Urinary bladder (tissue), 4 donors: ENCODE results near the gene OR2AG2. TPM values are rescaled to one million over a fixed set of nuclear protein-coding genes. Genes with fewer than 3 reads are reported as not detected.
"Not testable (repeated sequence)": the region's sequence is repeated elsewhere in the genome, so short reads cannot be mapped to it uniquely, and the experiment has no call there.

Experiments
- DNase-seq: peaks from one replicate; pipeline ENCODE4 v3.0.0-alpha.2; 2015; ENCODE audit errors: extremely low spot score
- H3K27ac ChIP-seq: one replicate; pipeline ENCODE4 v1.5.1; 2013; ENCODE audit warnings: low read depth, mild to moderate bottlenecking, moderate library complexity
- H3K36me3 ChIP-seq: one replicate; pipeline ENCODE4 v1.6.1; 2013; ENCODE audit warnings: mild to moderate bottlenecking, moderate library complexity; ENCODE audit not compliant: insufficient read depth
- H3K4me1 ChIP-seq: one replicate; pipeline ENCODE4 v1.6.1; 2013; ENCODE audit warnings: mild to moderate bottlenecking, moderate library complexity; ENCODE audit not compliant: insufficient read depth
- H3K4me3 ChIP-seq: one replicate; pipeline ENCODE4 v1.5.1; 2013; ENCODE audit warnings: low read depth, low read length
- WGBS: extraction: QIAGEN DNeasy Blood & Tissue Kit; methylation state at CpG from one replicate; pipeline ENCODE4 v1.1.7; 2013; 5-methylcytosine and 5-hydroxymethylcytosine counted together
- polyA plus RNA-seq: library from polyadenylated mRNA; stranded (reverse); fragments of 200-250 nt; gene quantifications from one replicate; pipeline ENCODE4 v1.2.3, GENCODE V29; 2013
- total RNA-seq: library from RNA; depleted of rRNA; stranded (reverse); fragments of >200 nt; gene quantifications from one replicate; pipeline ENCODE4 v1.2.3, GENCODE V29; 2014
- donor health status: healthy with polysubstance abuse.
- donor health status: healthy.

The OR2AG2 gene, protein sequence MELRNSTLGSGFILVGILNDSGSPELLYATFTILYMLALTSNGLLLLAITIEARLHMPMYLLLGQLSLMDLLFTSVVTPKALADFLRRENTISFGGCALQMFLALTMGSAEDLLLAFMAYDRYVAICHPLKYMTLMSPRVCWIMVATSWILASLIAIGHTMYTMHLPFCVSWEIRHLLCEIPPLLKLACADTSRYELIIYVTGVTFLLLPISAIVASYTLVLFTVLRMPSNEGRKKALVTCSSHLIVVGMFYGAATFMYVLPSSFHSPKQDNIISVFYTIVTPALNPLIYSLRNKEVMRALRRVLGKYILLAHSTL
- total RNA-seq = 0.26 TPM
- polyA plus RNA-seq = 0.03 TPM

DNA sequence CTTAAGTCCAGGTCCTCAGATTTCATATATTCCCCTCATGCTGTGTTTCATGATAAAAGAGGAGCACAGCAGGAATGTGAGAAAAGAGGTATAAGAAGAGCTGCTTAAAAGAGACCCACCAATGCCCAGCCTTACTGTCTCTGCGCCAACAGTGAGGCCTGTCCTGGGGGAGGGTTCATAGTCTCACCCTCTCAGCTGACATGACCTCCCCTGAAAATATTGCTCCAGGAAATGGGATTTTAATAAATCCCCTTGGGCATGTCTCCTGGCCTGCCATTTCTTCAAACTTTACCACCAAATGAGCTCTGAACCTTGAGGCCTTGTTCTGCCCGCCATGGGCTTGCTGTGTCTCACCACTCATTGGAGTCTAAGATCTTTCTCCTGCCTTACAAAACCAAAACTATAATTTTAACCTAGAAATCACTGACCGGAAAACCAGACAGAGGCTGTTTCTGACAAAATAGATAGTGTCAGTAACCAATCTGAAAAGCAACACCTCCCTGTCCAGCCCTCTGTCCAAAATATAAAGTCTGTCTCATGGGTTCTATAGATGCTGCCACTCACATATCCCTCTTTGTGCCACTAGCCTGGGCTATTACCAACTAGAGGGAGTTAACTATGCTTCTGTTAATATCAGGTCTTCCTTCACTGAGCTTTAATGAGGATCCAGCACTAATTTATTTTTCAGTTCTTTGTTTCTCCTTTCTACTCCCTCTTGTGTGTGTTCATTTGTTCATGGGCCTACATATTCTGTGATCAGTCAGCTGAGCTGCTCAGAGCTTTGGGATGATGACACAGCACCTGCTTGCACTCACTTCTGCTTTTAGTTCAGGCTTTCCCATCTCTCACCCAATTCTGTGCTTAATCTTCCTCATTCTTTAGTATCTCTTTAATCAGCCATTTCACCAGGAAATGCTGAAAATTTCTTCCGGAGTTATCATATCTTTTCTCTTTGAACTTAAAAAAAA, at the start of gene OR2AG2:
OR2AG2 (minus strand) TSS at position 51 of the 968 bp plus-strand sequence. CDS start 3,019 bp downstream, outside the sequence.
- DNase-seq = no peak
- Histone ChIP-seq H3K27ac (no peak within 1 kb of the TSS), H3K4me1 (no peaks in the 10 kb centered on the region), H3K4me3 (no peak within 1 kb of the TSS), H3K36me3 (no peaks in the 10 kb centered on the region)
- WGBS = 60% methylated on average over 4 of the region's 4 CpGs

DNA sequence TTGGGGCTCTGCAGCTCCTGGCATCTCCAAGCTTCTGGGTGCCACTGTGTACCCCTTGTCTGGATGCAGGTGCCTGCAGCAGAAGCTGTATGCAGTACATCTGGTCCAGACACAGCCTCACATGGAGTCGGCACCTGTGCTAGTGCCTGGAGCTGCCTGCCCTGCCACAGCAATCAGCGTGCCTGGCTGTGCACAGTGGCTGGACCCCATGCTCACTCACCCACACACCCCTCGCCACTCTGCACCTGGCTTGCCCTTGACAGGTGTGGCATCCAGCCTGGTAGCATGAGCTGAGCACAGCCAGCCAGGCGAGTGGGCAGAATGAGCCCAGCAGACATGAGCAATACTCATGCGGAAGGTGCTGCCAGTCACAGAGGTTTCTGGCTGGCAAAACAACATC, 47.2 kb upstream of the OR2AG2 start:
- Histone ChIP-seq H3K36me3 (no peaks in the 10 kb centered on the region), H3K4me1 (no peaks in the 10 kb centered on the region), H3K4me3 (no peak overlapping the region), H3K27ac (no peak overlapping the region)
- 91% methylated on average over 5 of the region's 5 CpGs for WGBS
- no peak for DNase-seq

DNA sequence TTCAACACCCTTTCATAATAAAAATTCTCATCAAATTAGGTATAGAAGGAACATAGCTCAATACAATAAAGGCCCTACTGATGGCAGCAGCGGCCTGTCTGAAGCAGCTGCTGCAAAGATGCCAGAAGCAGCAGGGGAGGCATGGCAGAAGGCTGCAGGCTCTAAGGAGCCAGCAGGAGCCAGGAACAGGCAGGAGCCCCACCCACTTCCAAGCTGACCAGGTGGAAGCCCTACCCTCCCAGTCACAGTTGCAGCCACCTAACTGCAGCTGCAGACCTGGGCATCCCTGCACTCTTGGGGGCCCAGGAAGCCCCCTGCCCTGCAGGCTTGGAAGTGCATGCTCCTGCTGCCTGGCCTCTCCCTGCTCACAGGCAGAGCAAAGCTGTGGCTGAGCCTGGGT, 45.9 kb upstream of the OR2AG2 start:
- DNase-seq = no peak
- whole genome bisulfite sequencing = 55% methylated on average over 1 of the region's 1 CpG
- Histone ChIP-seq H3K4me3 (no peak overlapping the region), H3K27ac (no peak overlapping the region), H3K4me1 (no peaks in the 10 kb centered on the region), H3K36me3 (no peaks in the 10 kb centered on the region)

DNA sequence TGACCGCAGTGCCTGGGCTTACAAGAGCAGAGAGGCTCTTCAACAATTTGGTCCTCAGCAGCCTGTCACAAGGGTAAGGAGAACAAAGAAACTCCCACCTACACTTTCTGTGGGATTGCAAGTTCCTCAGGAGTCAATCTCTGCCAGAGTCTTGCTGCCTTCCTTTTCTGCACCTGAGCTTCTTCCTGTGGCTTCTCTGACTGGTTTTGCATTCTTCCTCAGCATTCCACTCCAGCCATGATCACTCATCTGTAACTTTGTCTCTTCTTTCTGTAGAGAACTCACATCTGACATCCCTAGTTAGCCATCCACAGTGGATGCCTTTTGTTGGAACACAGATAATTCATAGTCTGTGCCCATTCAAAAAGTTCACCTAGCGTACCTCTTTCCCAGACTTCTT, 41.9 kb upstream of the OR2AG2 start:
- Histone ChIP-seq H3K27ac (no peak overlapping the region), H3K36me3 (no peaks in the 10 kb centered on the region), H3K4me3 (no peak overlapping the region), H3K4me1 (no peaks in the 10 kb centered on the region)
- WGBS = 61% methylated on average over 2 of the region's 2 CpGs
- no peak for DNase-seq

DNA sequence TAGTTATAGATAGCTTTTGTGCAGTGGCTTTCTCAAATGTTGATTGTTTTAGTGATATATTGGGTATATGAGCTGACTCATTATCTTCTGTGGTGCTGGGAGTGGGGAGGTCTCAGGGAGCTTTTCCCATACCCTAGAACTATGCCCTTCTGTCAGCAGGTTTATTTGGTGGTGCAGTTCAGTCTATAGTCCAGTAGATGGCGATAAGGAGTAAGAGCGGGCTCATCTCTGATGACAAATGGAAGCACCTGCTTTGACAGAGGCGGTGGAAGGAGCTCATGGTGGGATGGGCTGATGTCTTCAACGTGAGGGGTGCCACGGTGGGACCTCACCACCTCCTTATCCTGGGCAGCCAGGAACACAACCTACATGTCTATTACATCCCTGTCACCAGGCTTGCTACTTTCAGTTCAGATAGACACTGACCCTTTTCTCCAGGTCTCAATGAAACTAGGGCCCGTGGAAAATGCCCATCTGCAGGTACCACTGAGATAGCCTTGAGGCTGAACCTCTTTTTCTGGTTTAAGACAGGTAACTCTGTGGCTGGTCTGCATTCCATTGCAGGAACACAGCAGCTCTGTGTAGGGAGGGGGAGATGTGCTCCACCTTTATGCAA, 40.7 kb upstream of the OR2AG2 start:
- 16% methylated on average over 6 of the region's 6 CpGs for WGBS
- H3K4me1 ChIP-seq = no peaks in the 10 kb centered on the region
- H3K4me3 ChIP-seq = no peak overlapping the region
- no peak for DNase-seq
- H3K27ac ChIP-seq = no peak overlapping the region
- no peaks in the 10 kb centered on the region for H3K36me3 ChIP-seq

DNA sequence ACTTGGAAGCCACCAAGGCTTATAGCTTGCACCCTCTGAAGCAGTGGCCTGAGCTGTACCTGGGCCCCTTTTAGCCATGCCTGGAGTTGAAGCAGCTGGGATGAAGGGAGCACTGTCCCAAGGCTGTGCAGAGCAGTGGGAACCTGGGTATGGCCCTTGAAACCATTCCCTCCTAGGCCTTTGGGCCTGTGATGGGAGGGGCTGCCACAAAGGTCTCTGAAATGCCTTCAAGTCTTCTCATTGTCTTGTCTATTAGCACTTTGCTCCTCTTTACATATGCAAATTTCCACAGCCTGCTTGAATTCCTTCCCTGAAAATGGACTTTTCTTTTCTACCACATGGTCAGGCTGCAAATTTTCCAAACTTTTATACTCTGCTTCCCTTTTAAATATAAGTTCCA, 29.3 kb upstream of the OR2AG2 start:
- not testable (repeated sequence) for DNase-seq, H3K4me3 ChIP-seq, H3K36me3 ChIP-seq, H3K27ac ChIP-seq, H3K4me1 ChIP-seq

DNA sequence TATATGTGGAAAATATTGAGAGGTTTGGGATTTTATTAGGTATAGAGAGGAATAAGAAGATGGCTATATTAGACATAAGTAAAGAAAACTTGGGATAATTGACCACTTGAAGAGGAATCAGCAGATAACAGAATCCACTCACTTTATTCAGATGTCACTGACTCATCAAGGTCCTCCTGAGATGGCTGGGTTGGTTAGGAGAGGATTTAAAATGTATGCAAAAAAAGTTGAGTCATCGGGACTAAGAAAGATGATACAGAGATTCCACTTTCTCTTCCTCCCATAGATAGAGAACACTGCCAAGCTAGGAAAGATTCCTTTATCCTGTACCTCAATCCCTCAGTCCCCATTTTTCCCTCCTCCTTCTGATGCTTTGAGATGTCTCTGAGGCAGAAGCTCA, 27.6 kb upstream of the OR2AG2 start, which contains the start of gene OR6A2:
OR6A2 (minus strand) TSS at position 288 of the 400 bp plus-strand sequence. CDS start 3,981 bp downstream, outside the sequence.
- no peak within 1 kb of the TSS for H3K4me3 ChIP-seq
- H3K4me1 ChIP-seq = no peaks in the 10 kb centered on the region
- no peaks in the 10 kb centered on the region for H3K36me3 ChIP-seq
- H3K27ac ChIP-seq = no peak within 1 kb of the TSS
- WGBS = 83% methylated on average over 1 of the region's 1 CpG
- DNase-seq = no peak

DNA sequence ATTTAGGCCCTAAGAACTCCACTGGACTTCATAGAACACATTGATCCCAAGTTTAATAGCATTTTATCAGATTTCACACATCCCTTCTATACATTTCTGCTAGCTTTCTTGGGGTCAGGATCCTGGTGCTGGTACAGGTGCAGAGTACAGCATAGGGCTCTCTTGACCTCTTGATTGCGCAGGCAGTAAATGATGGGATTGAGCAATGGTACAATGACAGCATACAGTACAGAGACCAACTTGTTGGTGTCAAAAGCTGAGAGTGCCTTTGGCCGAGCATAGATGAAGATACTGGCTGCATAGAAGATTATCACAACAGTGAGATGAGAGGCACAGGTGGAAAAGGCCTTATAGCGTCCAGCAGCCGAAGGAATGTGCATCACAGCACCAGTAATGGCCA, 22.9 kb upstream of the OR2AG2 start:
- Histone ChIP-seq H3K36me3 (no peaks in the 10 kb centered on the region), H3K4me3 (no peak overlapping the region), H3K4me1 (no peaks in the 10 kb centered on the region), H3K27ac (no peak overlapping the region)
- no peak for DNase-seq
- WGBS = 82% methylated on average over 4 of the region's 4 CpGs

DNA sequence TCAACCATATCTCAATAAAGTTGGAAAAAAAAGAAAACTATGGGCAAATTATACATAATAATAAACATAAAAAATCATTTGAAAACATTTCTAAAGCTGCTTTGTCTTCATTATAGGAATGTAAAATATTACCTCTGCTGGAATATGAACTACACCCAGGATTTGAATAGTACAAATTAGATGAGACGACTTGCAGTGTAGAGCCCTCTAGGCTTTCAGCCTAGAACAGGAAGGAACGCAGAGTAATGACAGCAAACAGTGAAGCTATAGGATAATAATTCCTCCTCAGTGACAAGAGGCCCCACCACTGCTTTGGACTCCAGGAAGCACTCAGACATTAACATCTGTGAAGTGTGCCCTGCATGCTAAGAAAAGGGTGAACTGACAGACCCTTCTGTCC, 18.8 kb upstream of the OR2AG2 start:
- H3K4me1 ChIP-seq = no peaks in the 10 kb centered on the region
- no peak overlapping the region for H3K4me3 ChIP-seq
- H3K27ac ChIP-seq = no peak overlapping the region
- no peak for DNase-seq
- 69% methylated on average over 2 of the region's 2 CpGs for WGBS
- H3K36me3 ChIP-seq = no peaks in the 10 kb centered on the region

DNA sequence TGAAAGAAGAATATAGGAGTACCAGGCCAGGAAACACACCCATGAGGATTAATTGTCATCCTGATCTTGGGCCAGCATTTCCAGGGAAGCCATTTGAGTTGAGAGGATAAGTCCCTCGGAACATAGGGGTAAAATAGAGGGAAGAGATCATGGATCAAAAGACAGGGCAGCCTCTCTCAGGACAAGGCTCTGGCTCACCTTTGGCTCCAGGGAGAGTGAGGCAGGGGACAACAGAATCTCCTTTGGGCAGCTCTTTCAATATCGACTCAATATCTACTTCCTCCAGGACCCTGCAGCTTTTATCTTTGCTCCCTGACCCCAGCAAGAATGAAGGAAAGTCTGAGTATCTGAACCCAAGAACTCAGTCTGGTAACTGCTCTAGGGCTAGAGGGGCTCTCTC, 10.9 kb upstream of the OR2AG2 start, which contains the start of gene OR2AG1:
OR2AG1 (plus strand) TSS at position 301 of the 400 bp plus-strand sequence. CDS start 2,018 bp downstream, outside the sequence.
- 76% methylated on average over 2 of the region's 2 CpGs for WGBS
- no peak within 1 kb of the TSS for H3K4me3 ChIP-seq
- H3K36me3 ChIP-seq = no peaks in the 10 kb centered on the region
- H3K27ac ChIP-seq = no peak within 1 kb of the TSS
- DNase-seq = no peak
- no peaks in the 10 kb centered on the region for H3K4me1 ChIP-seq

DNA sequence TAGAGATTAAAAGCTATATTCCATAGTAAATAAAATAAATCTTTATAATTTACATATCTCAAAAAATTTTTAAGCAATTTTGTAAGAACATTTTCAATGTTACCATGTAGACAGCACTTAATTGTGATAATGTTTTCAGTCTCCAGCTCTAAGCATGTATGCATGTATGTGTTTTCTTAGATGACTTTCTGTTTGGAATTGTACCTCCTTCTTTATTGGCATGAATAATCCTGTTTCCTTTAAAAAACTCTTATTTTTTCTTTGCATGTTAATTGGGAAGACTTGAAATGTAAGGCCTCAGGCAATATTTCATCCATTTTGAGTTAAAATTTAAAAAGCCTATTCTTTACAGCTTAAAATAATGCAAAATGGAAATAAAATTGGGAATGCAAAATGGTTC, 9.1 kb upstream of the OR2AG2 start:
- Histone ChIP-seq H3K4me3 (no peak overlapping the region), H3K27ac (no peak overlapping the region), H3K4me1 (no peaks in the 10 kb centered on the region), H3K36me3 (no peaks in the 10 kb centered on the region)
- no peak for DNase-seq

DNA sequence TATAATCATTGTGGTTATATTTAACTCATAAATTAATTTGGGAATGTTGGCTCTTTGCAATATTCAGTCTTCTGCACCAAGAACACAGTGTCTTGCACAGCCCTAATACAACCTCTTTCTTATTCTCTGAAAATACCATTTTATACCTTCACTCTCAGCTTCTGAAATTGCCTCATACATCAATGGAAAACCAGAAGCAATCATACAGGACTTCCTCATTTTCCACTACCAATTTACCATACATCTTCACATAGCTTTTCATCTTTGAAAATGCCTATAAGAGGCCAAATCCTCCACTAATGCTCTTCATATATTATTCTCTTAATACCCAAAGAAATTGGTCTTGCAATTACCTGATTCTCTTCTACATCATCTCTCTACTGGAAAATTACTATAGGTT, 6.7 kb upstream of the OR2AG2 start:
- H3K36me3 ChIP-seq = no peaks in the 10 kb centered on the region
- no peak overlapping the region for H3K4me3 ChIP-seq
- no peak for DNase-seq
- no peak overlapping the region for H3K27ac ChIP-seq
- H3K4me1 ChIP-seq = no peaks in the 10 kb centered on the region

DNA sequence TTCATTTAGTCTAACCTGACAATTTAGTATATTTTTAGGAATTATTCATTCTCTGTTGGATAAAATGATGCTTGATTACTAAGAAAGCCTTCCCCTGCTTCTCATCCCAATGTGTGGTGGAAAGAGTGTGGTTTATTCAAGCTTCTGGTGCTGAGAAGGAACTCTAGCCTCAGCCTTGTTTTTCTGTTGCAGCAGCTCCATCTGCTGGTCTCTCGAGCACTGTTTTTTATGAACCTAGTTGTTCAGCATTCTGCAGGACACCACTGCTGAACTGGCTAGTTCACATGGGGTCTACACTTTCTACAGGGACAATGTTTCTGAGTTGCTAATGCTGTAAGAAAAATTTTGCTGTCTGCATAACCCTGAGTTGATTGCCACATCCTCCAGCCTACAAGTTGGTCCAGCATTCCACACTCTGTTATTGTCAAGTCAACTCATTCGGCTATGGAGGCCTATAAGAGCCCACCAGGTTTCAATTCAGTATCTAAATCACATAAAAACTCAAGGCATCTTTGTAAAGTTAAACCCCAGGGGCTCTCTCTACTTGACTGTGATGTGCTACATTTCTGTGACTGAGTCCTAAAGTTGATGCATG, 14.3 kb downstream of the OR2AG2 start:
- no peaks in the 10 kb centered on the region for H3K4me1 ChIP-seq
- H3K36me3 ChIP-seq = no peaks in the 10 kb centered on the region
- H3K27ac ChIP-seq = no peak overlapping the region
- 52% methylated on average over 2 of the region's 2 CpGs for WGBS
- peak; percentile 17 for DNase-seq
- no peak overlapping the region for H3K4me3 ChIP-seq
